ENCODE measurements around the gene MBNL1. TPM values are rescaled to one million over a fixed set of nuclear protein-coding genes. Genes with fewer than 3 reads are reported as not detected.

Gene MBNL1
- total RNA-seq, result 100 to 1,000 TPM; 413 to 774 (median 604) TPM

GRCh38 chr3:152268555-152269055, at the start of gene MBNL1:
Gene MBNL1 (plus strand): TSS chr3:152268929. CDS start chr3:152300194, 31,265 bp downstream.
- TF ChIP-seq, protein P1, sequence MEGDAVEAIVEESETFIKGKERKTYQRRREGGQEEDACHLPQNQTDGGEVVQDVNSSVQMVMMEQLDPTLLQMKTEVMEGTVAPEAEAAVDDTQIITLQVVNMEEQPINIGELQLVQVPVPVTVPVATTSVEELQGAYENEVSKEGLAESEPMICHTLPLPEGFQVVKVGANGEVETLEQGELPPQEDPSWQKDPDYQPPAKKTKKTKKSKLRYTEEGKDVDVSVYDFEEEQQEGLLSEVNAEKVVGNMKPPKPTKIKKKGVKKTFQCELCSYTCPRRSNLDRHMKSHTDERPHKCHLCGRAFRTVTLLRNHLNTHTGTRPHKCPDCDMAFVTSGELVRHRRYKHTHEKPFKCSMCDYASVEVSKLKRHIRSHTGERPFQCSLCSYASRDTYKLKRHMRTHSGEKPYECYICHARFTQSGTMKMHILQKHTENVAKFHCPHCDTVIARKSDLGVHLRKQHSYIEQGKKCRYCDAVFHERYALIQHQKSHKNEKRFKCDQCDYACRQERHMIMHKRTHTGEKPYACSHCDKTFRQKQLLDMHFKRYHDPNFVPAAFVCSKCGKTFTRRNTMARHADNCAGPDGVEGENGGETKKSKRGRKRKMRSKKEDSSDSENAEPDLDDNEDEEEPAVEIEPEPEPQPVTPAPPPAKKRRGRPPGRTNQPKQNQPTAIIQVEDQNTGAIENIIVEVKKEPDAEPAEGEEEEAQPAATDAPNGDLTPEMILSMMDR (IDR thresholded peaks at IDR 0.05; ENCODE audit: low read depth), result no peak

DNA sequence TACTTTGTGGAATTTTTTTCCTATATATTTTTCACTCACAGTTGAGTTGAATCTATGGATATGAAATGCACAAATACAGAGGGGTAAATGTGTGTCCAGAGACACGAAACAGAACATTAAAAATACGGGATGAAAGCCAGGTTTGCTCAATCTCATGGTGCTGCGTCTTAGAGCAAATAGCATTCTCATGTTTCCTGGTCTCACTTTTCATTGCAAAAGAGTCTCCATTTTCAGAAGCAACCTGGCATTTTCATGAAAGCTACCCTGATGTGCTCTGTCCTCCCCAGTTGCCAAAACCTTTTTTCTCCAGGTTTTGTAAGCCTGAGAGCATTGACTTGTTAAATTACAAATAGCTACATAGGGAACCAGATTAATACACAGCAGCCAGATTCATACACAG, 49.5 kb upstream of the MBNL1 start:
- TF ChIP-seq, protein P1 (IDR thresholded peaks at IDR 0.05; ENCODE audit: low read depth), result no peak

DNA sequence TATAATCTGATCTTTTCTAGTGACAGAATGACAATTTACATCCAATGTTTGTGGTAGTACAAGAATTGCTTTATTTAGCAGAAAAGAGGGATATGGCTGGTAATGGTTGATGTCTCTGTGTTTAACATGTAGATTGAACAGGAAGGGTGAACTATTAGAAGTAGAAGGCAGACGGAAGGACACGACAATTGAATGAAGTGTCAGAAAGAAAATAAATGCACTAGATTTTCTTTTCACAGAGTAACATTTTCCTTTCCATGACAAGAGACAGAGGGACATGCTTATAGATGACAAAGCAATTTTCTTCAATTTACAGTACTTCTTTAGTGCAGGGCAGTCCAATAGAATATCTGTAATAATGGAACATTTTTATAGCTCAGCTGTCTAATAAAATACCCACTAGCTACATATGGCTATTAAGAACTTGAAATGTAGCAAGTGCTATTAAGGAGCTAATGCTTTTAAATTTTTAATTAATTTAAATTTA, 48.9 kb upstream of the MBNL1 start:
- TF ChIP-seq, protein P1 (IDR thresholded peaks at IDR 0.05; ENCODE audit: low read depth), result no peak

- TF ChIP-seq, protein P1 (IDR thresholded peaks at IDR 0.05; ENCODE audit: low read depth), result no peak
Observed at GRCh38 chr3:152222327-152222726, 46.4 kb upstream of the MBNL1 start.

- TF ChIP-seq, protein P1 (IDR thresholded peaks at IDR 0.05; ENCODE audit: low read depth), result no peak
Observed at GRCh38 chr3:152225201-152225600, 43.5 kb upstream of the MBNL1 start.

DNA sequence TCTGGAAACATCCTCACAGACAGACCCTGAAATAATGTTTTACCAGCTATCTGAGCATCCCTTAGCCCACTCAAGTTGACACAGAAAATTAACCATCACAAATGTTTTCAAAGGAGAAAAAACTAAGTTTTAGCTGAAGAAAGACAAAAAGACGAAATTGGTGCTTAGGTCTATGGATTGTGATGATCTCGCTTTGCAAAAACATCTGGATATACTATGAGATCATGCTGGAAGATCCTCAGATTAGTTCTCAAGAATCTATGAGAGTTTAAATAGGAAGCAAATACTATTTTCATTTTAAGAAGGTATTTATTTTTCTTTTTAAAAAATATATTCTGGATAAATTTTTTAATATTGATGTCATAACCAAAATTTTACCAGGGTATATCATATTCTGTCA, 42.6 kb upstream of the MBNL1 start:
- TF ChIP-seq, protein P1 (IDR thresholded peaks at IDR 0.05; ENCODE audit: low read depth), result no peak

- TF ChIP-seq, protein P1 (IDR thresholded peaks at IDR 0.05; ENCODE audit: low read depth), result no peak
Observed at GRCh38 chr3:152227027-152227426, 41.7 kb upstream of the MBNL1 start.
